Breast epithelium (tissue), 4 donors: ENCODE measurements around the gene MACROH2A1. TPM values are rescaled to one million over a fixed set of nuclear protein-coding genes. Genes with fewer than 3 reads are reported as not detected.

Source experiments
- DNase-seq, 2 donors: peaks; one replicate each; pipeline ENCODE4 v3.0.0-alpha.2; 2019; ENCODE audit warnings: low spot score in 2 of 2
- H3K27ac ChIP-seq, 2 donors: fragments of 200-600 bp; sonication (generic) in 1 of 2; one replicate each; pipeline ENCODE4 v1.5.1; 2016 to 2019; ENCODE audit warnings: mild to moderate bottlenecking in 1 of 2
- H3K27me3 ChIP-seq, 2 donors: fragments of 200-600 bp; sonication (generic) in 1 of 2; one replicate each; pipeline versions ENCODE4 v1.5.1 to v1.6.0; 2017 to 2019; ENCODE audit warnings: control low read depth in 1 of 2, mild to moderate bottlenecking in 1 of 2
- H3K36me3 ChIP-seq: fragments of 200-600 bp; one replicate; pipeline ENCODE4 v1.5.1; 2019
- H3K4me1 ChIP-seq, 2 donors: fragments of 200-600 bp; sonication (generic); one replicate each; pipeline ENCODE4 v1.5.1; 2016 to 2019; ENCODE audit warnings: control low read depth in 1 of 2
- H3K4me3 ChIP-seq, 3 donors: fragments of 200-600 bp; sonication (generic); 1 replicate in 2 of 3; 2 replicates in 1 of 3; pipeline ENCODE4 v1.5.1; 2016 to 2019; ENCODE audit warnings: mild to moderate bottlenecking in 3 of 3, moderate library complexity in 2 of 3
- H3K9me3 ChIP-seq, 2 donors: fragments of 200-600 bp; sonication (generic) in 1 of 2; one replicate each; pipeline ENCODE4 v1.5.1; 2016 to 2019; ENCODE audit warnings: control low read depth in 1 of 2
- CTCF ChIP-seq, 3 donors: fragments of 450-650 bp; IDR thresholded peaks; one replicate each; pipeline ENCODE4 v1.5.1; 2016 to 2017; ENCODE audit warnings: antibody characterized with exemption in 3 of 3, mild to moderate bottlenecking in 3 of 3, moderate library complexity in 3 of 3
- POLR2A ChIP-seq: fragments of 450-650 bp; IDR thresholded peaks from one replicate; pipeline ENCODE4 v1.6.1; 2016; ENCODE audit warnings: antibody characterized with exemption, mild to moderate bottlenecking, moderate library complexity
- POLR2AphosphoS5 ChIP-seq, 3 donors: sonication (generic); formaldehyde crosslinking; IDR thresholded peaks; one replicate each; pipeline ENCODE4 v1.6.1; 2017; ENCODE audit warnings: antibody characterized with exemption in 3 of 3
- intact Hi-C: fragments of 100-400 bp; cut with DNase I; formaldehyde crosslinking; loops from one replicate; pipeline ENCODE4 v1.15.1; 2023; ENCODE audit warnings: low total_unique reads
- total RNA-seq, 3 donors: library from RNA; depleted of rRNA; stranded (reverse); fragments of >200 nt; gene quantifications; one replicate each; pipeline ENCODE4 v1.1.0, GENCODE V29; 2016

The MACROH2A1 gene
- total RNA-seq, 3 donors from 2014 or later: 255 to 293 (median 272) TPM

GRCh38 chr5:135355169-135355568 is 43.9 kb downstream of the MACROH2A1 start:
- no peak for DNase-seq
- intact Hi-C loops: no loop called here
- Histone ChIP-seq H3K4me1 (peaks cover 0 to 3% of the 10 kb centered on the region in 2 donors), H3K9me3 (no peaks in the 10 kb centered on the region), H3K27me3 (no peaks in the 10 kb centered on the region), H3K27ac (peak overlapping the region in 1 of 2 donors; percentile 53), H3K4me3 (no peak overlapping the region), H3K36me3 (no peaks in the 10 kb centered on the region)
- TF ChIP-seq POLR2A: no peak
- no peak for TF ChIP-seq POLR2AphosphoS5 (IDR thresholded peaks at IDR 0.05)
- no peak for TF ChIP-seq CTCF (IDR thresholded peaks at IDR 0.05)

DNA sequence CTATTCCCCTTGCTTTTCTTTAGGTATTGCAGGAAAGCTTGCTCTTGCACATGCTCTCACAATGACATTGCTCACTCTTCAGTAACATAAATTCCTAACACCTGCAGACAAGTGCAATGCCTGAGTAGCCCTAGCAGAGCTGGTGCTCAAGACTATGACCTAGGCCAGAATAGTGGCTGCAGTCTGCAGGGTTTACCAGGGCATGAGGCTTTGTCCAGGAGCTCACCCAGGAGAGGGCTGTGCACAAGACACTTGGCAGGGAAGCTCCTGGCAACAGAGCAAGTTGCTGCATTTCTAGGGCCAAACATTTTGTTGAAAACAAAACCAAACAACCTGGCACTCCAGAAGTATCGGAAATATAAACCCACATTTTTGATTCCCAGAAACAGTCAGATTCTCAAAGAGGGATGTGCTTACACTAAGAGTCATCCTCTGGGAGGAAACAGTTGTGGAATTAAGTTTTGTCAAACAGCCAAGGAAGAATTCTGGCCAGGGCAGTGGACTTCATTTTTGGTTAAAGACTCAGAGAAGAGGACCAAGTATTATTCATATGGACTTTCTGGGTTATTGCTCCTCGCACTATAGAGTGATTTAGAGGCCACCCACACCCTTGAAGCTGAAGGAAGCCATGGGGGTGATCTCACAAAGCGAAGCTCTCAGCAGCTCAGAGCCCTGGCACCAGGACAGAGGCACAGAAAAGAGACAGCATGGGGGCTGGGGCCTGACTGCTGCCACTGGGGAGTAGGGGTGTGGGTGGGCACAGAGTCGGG is 44.9 kb downstream of the MACROH2A1 start:
- H3K36me3 ChIP-seq: no peaks in the 10 kb centered on the region
- no peak for DNase-seq
- H3K4me1 ChIP-seq: peaks cover 0 to 3% of the 10 kb centered on the region in 2 donors
- no peak for TF ChIP-seq POLR2AphosphoS5 (IDR thresholded peaks at IDR 0.05)
- TF ChIP-seq CTCF (IDR thresholded peaks at IDR 0.05): no peak
- intact Hi-C loops: no loop called here
- no peak overlapping the region for H3K4me3 ChIP-seq
- peak overlapping the region in 1 of 2 donors; percentile 53 for H3K27ac ChIP-seq
- no peaks in the 10 kb centered on the region for H3K9me3 ChIP-seq
- H3K27me3 ChIP-seq: no peaks in the 10 kb centered on the region

DNA sequence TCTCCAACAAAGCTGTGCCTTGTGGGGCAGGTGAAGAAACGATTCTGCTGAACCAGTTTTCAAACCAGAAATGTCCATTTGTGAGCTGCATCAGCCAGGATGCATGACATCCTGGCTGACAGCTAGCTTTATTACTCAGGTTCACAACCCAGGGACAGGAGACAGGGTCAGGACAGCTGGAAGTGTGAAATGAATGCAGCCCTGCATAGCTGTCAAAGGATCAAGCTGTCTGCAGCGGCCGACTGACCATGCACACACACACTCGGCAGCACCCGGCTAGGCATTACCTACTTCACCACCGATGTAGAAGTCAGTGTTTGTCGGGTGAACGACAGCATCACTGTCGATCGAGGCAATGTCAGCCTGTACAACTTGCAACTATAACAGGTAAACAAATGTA is 48.5 kb downstream of the MACROH2A1 start:
- Histone ChIP-seq H3K27ac (no peak overlapping the region), H3K27me3 (no peaks in the 10 kb centered on the region), H3K4me3 (no peak overlapping the region), H3K4me1 (peaks cover 0 to 3% of the 10 kb centered on the region in 2 donors), H3K36me3 (no peaks in the 10 kb centered on the region), H3K9me3 (no peaks in the 10 kb centered on the region)
- intact Hi-C loops: no loop called here
- no peak for DNase-seq
- TF ChIP-seq POLR2AphosphoS5 (IDR thresholded peaks at IDR 0.05): no peak
- TF ChIP-seq POLR2A: no peak

DNA sequence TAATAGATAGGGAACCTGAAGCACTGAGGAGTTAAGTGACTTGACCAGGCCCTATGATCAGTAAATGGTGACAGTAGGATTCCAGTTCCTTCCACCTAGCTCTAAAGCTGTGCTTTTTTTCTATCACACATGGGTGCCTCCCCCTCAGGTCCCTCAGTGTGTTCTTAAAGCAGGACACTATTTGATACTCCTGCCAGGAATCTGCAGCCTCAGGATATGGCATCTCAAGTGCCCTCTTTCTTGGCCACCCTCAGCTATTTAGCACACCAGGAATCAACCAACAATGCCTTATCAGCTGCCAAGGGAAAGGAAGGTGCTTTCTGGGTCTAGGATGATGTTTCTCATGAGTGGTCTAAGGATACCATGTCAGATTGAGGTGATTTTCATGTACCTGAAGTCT is 49.1 kb downstream of the MACROH2A1 start:
- no peak for DNase-seq
- H3K9me3 ChIP-seq: no peaks in the 10 kb centered on the region
- no peak overlapping the region for H3K4me3 ChIP-seq
- intact Hi-C loops: no loop called here
- no peaks in the 10 kb centered on the region for H3K36me3 ChIP-seq
- H3K4me1 ChIP-seq: peaks cover 0 to 3% of the 10 kb centered on the region in 2 donors
- no peaks in the 10 kb centered on the region for H3K27me3 ChIP-seq
- H3K27ac ChIP-seq: no peak overlapping the region
- TF ChIP-seq CTCF (IDR thresholded peaks at IDR 0.05): no peak
- no peak for TF ChIP-seq POLR2A
- no peak for TF ChIP-seq POLR2AphosphoS5 (IDR thresholded peaks at IDR 0.05)

DNA sequence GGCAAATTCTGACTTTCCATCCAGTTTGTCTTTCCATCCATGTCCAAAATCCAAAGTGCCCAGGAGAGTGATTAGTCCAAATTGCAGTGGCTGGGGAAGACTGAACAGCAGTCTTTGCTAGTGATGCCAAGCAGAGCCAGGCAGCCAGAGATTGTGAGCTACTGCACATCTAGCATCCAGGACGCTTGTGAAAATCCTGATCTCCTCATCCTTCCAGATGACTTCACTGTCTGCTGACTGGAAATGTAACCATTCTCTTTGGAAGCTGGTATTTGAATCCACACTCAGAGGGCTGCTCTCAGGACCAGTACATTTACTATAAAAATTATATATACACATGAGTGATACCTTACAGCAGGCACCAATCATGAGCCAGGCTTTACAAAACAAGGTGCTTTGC is 49.6 kb downstream of the MACROH2A1 start:
- TF ChIP-seq CTCF (IDR thresholded peaks at IDR 0.05): no peak
- no peak for TF ChIP-seq POLR2AphosphoS5 (IDR thresholded peaks at IDR 0.05)
- no peak for TF ChIP-seq POLR2A
- Histone ChIP-seq H3K27ac (no peak overlapping the region), H3K4me1 (peaks cover 0 to 2% of the 10 kb centered on the region in 2 donors), H3K4me3 (no peak overlapping the region), H3K9me3 (no peaks in the 10 kb centered on the region), H3K36me3 (no peaks in the 10 kb centered on the region), H3K27me3 (no peaks in the 10 kb centered on the region)
- intact Hi-C loops: no loop called here
- DNase-seq: no peak
